LNCAP (cell line): Measurements from ENCODE around the gene DIPK1B.
A peak's percentile ranks its signal among the peaks of the same experiment; 100 is the strongest.

Experiments
- CTCF ChIP-seq: fragments of 450-650 bp; IDR thresholded peaks from 2 replicates; pipeline ENCODE4 v1.5.1; 2017; ENCODE audit warnings: mild to moderate bottlenecking

The DIPK1B gene

GRCh38 chr9:136740069-136740468 lies 27.7 kb downstream of the DIPK1B start:
- TF ChIP-seq CTCF, result no peak

DNA sequence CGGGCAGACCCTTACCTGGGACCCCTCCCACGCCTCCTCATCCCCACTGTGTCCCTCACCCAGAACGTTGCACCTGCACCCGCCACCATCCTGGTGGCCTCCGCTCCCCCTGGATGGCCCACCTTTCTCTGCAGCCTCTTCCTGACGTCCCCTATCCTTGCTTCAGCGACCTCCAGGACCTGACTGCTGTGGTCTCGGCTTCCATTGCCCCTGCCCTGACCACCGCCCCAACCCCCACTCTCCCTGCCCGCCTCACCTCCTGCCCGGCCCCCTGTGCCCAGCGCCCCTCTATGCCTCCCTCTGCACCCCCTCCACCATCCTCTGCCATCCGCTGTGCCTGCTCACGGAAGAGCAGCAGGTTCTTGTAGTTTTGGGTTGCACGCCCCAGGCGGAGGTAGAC lies 28.1 kb downstream of the DIPK1B start:
- no peak for TF ChIP-seq CTCF

DNA sequence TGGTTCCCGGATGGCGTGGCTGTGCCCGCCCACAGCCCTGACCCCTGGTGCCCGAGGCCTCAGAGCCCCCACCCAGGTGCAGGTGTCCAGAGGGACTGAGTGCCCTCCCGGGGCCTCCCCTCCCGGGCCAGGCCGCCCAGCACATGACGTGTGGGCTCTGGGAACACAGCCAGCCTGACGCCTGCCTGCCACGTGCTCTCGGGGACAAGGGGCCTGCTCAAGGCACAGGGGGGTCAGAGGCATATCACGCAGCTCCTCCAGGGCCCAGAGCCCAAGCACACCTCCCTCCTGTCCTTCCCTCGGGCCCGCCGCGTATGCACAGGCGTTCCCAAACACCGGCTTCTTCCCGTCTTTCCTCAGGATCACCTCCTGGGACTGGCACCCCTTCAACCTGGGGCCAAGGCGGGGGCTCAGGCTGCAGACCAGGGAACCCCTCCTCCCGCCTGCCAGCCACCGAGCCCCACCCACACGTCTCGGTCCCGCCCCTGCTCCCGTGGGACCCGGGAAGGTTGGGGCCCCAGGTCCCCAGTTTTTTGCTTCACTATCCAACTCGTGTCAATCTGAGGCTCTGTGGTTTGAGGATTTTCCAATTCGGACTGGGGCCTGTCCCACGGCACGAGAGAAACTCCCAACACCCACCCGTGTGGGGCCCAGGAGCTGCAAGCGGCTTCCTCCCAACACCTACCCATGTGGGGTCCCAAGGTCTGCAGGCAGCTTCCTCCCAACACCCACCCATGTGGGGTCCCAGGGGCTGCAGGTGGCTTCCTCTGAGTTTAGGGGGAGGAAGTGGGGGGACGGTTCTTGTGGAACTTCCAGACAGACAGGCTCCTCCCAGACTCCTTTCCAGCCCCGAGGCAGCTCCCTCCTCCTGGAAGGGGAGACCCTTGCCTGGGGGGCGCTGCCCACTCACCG lies 28.9 kb downstream of the DIPK1B start:
- TF ChIP-seq CTCF, result no peak

DNA sequence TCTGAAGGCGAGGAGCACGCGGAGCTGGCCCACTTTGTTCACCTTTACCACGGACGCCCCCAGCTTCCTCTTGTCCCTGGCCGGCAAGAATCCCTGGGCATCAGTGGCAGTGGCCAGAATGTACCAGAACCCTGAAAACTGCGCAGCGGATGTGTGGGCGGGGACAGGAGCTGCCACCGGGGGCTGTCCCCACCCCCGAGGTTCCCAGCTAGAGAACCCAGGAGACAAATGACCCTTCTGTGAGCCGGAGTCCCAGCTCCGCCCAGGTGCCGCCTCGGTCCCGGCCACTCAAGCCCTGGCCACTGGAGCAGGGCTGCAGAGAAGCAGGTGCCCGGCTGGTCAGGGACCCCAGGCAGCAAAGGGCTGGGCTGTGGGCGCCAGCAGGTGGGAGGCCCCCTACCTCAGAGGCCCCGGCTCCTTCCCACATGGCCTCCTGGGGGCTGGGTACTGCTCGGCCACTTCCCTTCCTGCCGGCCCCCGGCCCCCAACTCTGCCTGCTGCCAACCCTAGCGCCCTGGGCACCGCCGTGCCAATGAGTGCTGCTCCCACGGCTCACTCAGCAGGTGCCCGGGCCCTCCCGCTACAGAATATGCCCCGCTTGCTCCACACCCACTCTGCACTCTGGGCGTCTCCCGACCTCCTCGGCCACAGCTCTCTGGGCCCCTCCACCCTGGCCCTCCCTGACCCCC lies 29.7 kb downstream of the DIPK1B start:
- TF ChIP-seq CTCF, result no peak

DNA sequence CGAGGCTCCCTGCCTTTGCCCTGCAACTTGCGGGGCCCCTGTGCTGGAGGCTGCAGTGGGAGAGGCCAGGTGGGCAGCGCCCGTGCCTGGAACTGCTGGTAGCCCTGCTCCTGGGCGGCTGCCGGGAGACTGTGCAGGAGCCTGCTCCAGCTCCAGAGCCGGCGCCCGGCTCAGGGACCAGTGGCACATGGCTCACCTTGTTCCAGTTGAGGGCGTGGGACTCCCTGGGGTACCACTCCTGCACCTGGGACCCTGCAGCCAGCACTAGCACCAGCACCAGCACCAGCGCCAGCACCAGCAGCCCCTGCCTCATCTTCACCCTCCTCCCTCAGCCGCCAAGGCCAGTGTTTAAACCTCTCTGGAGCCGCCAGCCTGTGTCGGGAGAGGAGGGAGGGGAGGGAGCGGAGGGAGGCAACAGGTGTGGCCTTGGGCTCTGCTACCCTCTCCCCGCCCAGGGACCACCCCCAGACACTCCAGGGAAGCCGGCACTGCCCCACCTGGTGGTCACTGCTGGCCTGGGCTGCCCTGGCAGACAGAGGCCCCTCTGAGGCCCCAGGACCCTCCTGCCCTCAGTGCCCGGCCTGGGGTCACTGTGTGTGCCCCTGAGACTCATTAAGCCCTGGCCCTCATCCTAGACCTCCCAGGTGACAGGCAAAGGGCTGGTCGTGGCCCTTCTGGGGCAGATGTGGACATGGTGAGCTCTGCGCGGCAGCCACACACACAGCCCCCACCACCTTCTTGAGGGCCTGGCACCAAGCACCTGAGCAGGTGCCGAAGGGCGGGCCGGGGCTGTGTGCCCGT lies 30.4 kb downstream of the DIPK1B start, which contains the start of gene LCN10:
TSS of gene LCN10 (minus strand) at position 350 of the 801 bp plus-strand sequence. CDS start at position 313, 37 bp downstream.
- peak; percentile 45 for TF ChIP-seq CTCF

DNA sequence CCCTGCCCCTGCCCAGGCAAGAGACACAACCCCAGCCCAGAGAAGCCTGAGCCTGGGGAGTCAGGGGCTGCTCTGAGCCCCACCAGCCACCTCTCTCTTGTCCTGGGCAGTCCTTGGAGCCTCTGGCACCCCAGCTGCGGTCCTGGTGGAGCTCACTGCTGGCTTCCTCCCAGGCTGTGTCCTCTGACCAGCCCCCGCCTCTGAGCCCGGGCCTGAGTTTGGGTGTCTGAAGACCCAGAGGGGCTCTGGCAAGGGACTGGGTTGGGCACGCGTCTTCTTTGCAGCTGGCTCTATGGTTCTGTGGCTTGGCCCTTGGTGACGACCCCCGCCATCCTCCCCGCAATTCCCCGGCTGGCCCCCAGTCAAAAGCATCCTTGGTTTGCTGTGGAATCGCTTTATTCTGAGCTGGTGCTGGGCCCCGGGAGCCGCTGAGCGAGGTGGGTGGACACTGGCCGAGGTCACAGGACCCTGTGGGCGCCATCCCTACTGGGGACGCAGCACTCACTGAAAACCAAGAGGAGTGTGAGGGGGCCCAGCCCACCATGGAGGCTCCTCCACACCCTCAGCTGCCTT lies 31.4 kb downstream of the DIPK1B start:
- no peak for TF ChIP-seq CTCF

GRCh38 chr9:136744773-136745172 lies 32.4 kb downstream of the DIPK1B start:
- no peak for TF ChIP-seq CTCF
